Breast epithelium (tissue), 4 donors: ENCODE measurements around the gene PHC2. TPM values are rescaled to one million over a fixed set of nuclear protein-coding genes. Genes with fewer than 3 reads are reported as not detected.
A peak's percentile ranks its signal among the peaks of the same experiment; 100 is the strongest.

ENCODE experiments used
- DNase-seq, 2 donors: peaks; one replicate each; pipeline ENCODE4 v3.0.0-alpha.2; 2019; ENCODE audit warnings: low spot score in 2 of 2
- H3K27ac ChIP-seq, 2 donors: fragments of 200-600 bp; sonication (generic) in 1 of 2; one replicate each; pipeline ENCODE4 v1.5.1; 2016 to 2019; ENCODE audit warnings: mild to moderate bottlenecking in 1 of 2
- H3K27me3 ChIP-seq, 2 donors: fragments of 200-600 bp; sonication (generic) in 1 of 2; one replicate each; pipeline versions ENCODE4 v1.5.1 to v1.6.0; 2017 to 2019; ENCODE audit warnings: control low read depth in 1 of 2, mild to moderate bottlenecking in 1 of 2
- H3K36me3 ChIP-seq: fragments of 200-600 bp; one replicate; pipeline ENCODE4 v1.5.1; 2019
- H3K4me1 ChIP-seq, 2 donors: fragments of 200-600 bp; sonication (generic); one replicate each; pipeline ENCODE4 v1.5.1; 2016 to 2019; ENCODE audit warnings: control low read depth in 1 of 2
- H3K4me3 ChIP-seq, 3 donors: fragments of 200-600 bp; sonication (generic); 1 replicate in 2 of 3; 2 replicates in 1 of 3; pipeline ENCODE4 v1.5.1; 2016 to 2019; ENCODE audit warnings: mild to moderate bottlenecking in 3 of 3, moderate library complexity in 2 of 3
- H3K9me3 ChIP-seq, 2 donors: fragments of 200-600 bp; sonication (generic) in 1 of 2; one replicate each; pipeline ENCODE4 v1.5.1; 2016 to 2019; ENCODE audit warnings: control low read depth in 1 of 2
- CTCF ChIP-seq, 3 donors: fragments of 450-650 bp; IDR thresholded peaks; one replicate each; pipeline ENCODE4 v1.5.1; 2016 to 2017; ENCODE audit warnings: antibody characterized with exemption in 3 of 3, mild to moderate bottlenecking in 3 of 3, moderate library complexity in 3 of 3
- POLR2A ChIP-seq: fragments of 450-650 bp; IDR thresholded peaks from one replicate; pipeline ENCODE4 v1.6.1; 2016; ENCODE audit warnings: antibody characterized with exemption, mild to moderate bottlenecking, moderate library complexity
- POLR2AphosphoS5 ChIP-seq, 3 donors: sonication (generic); formaldehyde crosslinking; IDR thresholded peaks; one replicate each; pipeline ENCODE4 v1.6.1; 2017; ENCODE audit warnings: antibody characterized with exemption in 3 of 3
- intact Hi-C: fragments of 100-400 bp; cut with DNase I; formaldehyde crosslinking; loops from one replicate; pipeline ENCODE4 v1.15.1; 2023; ENCODE audit warnings: low total_unique reads
- total RNA-seq, 3 donors: library from RNA; depleted of rRNA; stranded (reverse); fragments of >200 nt; gene quantifications; one replicate each; pipeline ENCODE4 v1.1.0, GENCODE V29; 2016

PHC2 gene
- total RNA-seq, 3 donors from 2014 or later, result 103 to 214 (median 134) TPM

DNA sequence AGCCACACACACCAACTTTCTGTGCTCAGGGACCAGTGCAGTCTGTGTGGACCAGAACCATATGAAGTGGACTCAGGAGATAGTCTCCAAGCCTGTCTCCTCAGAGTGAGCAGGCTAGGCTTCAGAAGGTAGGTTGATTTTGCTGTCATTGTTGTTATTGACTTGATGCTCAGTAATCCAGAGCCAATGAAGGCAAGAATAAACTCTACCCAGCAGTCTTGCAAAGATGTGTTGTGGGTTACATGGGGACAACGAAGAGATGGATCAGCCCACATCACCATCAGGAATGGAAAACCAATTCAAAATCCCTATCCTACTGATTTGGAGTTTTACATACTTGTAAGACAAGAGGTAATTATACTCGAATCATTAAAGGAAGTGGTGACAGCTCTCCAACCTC, 37.4 kb downstream of the PHC2 start:
- no peaks in the 10 kb centered on the region for H3K27me3 ChIP-seq
- H3K9me3 ChIP-seq, result no peaks in the 10 kb centered on the region
- H3K36me3 ChIP-seq, result no peaks in the 10 kb centered on the region
- H3K4me1 ChIP-seq, result no peaks in the 10 kb centered on the region
- intact Hi-C loops, result no loop called here
- no peak for DNase-seq
- no peak for TF ChIP-seq POLR2AphosphoS5 (IDR thresholded peaks at IDR 0.05)
- H3K4me3 ChIP-seq, result no peak overlapping the region
- H3K27ac ChIP-seq, result no peak overlapping the region

- no peak for DNase-seq
- Histone ChIP-seq H3K4me3 (no peak overlapping the region), H3K36me3 (no peaks in the 10 kb centered on the region), H3K27ac (no peak overlapping the region), H3K4me1 (no peaks in the 10 kb centered on the region), H3K9me3 (no peaks in the 10 kb centered on the region), H3K27me3 (no peaks in the 10 kb centered on the region)
- intact Hi-C loops, result no loop called here
- TF ChIP-seq POLR2AphosphoS5 (IDR thresholded peaks at IDR 0.05), result no peak
- no peak for TF ChIP-seq CTCF (IDR thresholded peaks at IDR 0.05)
Observed at GRCh38 chr1:33392639-33393038, 38.3 kb downstream of the PHC2 start.

DNA sequence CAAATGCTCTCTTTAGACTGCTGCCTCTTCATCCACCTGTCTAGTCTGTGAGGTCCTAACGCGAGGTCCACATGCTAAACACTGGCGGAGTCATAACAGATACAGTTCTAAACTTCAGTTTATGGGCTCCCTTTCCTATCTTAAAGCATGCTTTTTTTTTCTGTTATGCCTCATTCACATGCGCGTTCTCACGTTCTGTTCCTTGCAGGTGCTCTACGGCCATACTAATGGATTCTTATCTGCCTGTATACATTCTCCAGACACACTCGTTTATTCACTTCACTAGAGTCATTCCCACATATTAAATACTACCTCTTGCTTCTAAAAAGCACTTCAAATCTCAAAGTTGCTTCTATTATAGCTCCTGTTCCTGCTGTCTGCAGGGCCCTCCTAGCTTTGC, 38.7 kb downstream of the PHC2 start:
- Histone ChIP-seq H3K27me3 (no peaks in the 10 kb centered on the region), H3K4me1 (no peaks in the 10 kb centered on the region), H3K36me3 (no peaks in the 10 kb centered on the region), H3K9me3 (no peaks in the 10 kb centered on the region), H3K4me3 (no peak overlapping the region), H3K27ac (no peak overlapping the region)
- intact Hi-C loops, result no loop called here
- TF ChIP-seq POLR2AphosphoS5 (IDR thresholded peaks at IDR 0.05), result no peak
- DNase-seq, result no peak

- H3K9me3 ChIP-seq, result no peaks in the 10 kb centered on the region
- H3K4me1 ChIP-seq, result no peaks in the 10 kb centered on the region
- H3K27ac ChIP-seq, result no peak overlapping the region
- DNase-seq, result no peak
- TF ChIP-seq CTCF (IDR thresholded peaks at IDR 0.05), result no peak
- H3K36me3 ChIP-seq, result no peaks in the 10 kb centered on the region
- intact Hi-C loops, result no loop called here
- no peak overlapping the region for H3K4me3 ChIP-seq
- H3K27me3 ChIP-seq, result no peaks in the 10 kb centered on the region
Observed at GRCh38 chr1:33391343-33392078, 39.4 kb downstream of the PHC2 start.

GRCh38 chr1:33390542-33390941, 40.4 kb downstream of the PHC2 start:
- no peak for DNase-seq
- no peak overlapping the region for H3K4me3 ChIP-seq
- H3K36me3 ChIP-seq, result no peaks in the 10 kb centered on the region
- H3K9me3 ChIP-seq, result no peaks in the 10 kb centered on the region
- H3K4me1 ChIP-seq, result no peaks in the 10 kb centered on the region
- H3K27ac ChIP-seq, result no peak overlapping the region
- intact Hi-C loops, result no loop called here
- no peaks in the 10 kb centered on the region for H3K27me3 ChIP-seq
- TF ChIP-seq POLR2AphosphoS5 (IDR thresholded peaks at IDR 0.05) (no peak), POLR2A (no peak)

GRCh38 chr1:33388805-33389771, 41.8 kb downstream of the PHC2 start:
- Histone ChIP-seq H3K27ac (peak overlapping the region; percentile 7 to 67), H3K4me1 (peaks cover 0 to under 1% of the 10 kb centered on the region in 2 donors), H3K27me3 (no peaks in the 10 kb centered on the region), H3K36me3 (no peaks in the 10 kb centered on the region), H3K9me3 (no peaks in the 10 kb centered on the region), H3K4me3 (no peak overlapping the region)
- TF ChIP-seq POLR2AphosphoS5 (IDR thresholded peaks at IDR 0.05) (no peak), CTCF (IDR thresholded peaks at IDR 0.05) (no peak), POLR2A (no peak)
- intact Hi-C loops, result no loop called here
- DNase-seq, result no peak
